Caco-2 (cell line): ENCODE results near the gene TMEM18. TPM values are rescaled to one million over a fixed set of nuclear protein-coding genes. Genes with fewer than 3 reads are reported as not detected.

ENCODE experiments used
- BruUV-seq: library from RNA; stranded (reverse); fragments of 400-500 nt; replicated peaks from 2 replicates; lab custom pipeline; 2021; lab: Mats Ljungman, UMichigan
- CTCF ChIA-PET: fragments of 300-600 bp; sonication (Branson Sonifier 250); formaldehyde crosslinking; loops from one replicate; lab custom pipeline; 2022; ENCODE audit warnings: antibody characterized with exemption; lab: Charles Lee
- POLR2A ChIA-PET: fragments of 300-600 bp; sonication (Branson Sonifier 250); formaldehyde crosslinking; loops from one replicate; lab custom pipeline; 2022; ENCODE audit warnings: antibody characterized with exemption; lab: Charles Lee
- DNase-seq, 2 experiments: peaks; one replicate each; pipeline versions ENCODE4 v3.0.0 to v3.0.0-alpha.2; 2020 to 2022
- H3K27me3 ChIP-seq: replicated peaks from 2 replicates; pipeline ENCODE4 v1.6.0; 2011; ENCODE audit warnings: low read length; ENCODE audit not compliant: control insufficient read depth, insufficient read depth
- H3K36me3 ChIP-seq: 2 replicates; pipeline ENCODE4 v1.5.1; 2011; ENCODE audit warnings: low read length; ENCODE audit not compliant: control insufficient read depth, insufficient read depth
- H3K4me1 ChIP-seq: fragments of 250-450 bp; sonication (Bioruptor Pico); 2 replicates; pipeline ENCODE4 v1.5.1; 2020; ENCODE audit warnings: mild to moderate bottlenecking
- H3K4me3 ChIP-seq: 2 replicates; pipeline ENCODE4 v1.5.1; 2011; ENCODE audit warnings: low read depth, mild to moderate bottlenecking, control low read depth, low read length
- H3K9me3 ChIP-seq: fragments of 250-450 bp; sonication (Bioruptor Pico); 2 replicates; pipeline ENCODE4 v1.5.1; 2020; ENCODE audit warnings: mild to moderate bottlenecking, moderate library complexity
- H3K27ac Mint-ChIP-seq: one replicate; pipeline ENCODE4 v1.8.0; 2022; ENCODE audit warnings: mixed read lengths; ENCODE audit not compliant: unreplicated experiment
- H3K27me3 Mint-ChIP-seq: one replicate; pipeline ENCODE4 v1.8.0; 2022; ENCODE audit warnings: mixed read lengths; ENCODE audit not compliant: insufficient read depth, unreplicated experiment
- H3K36me3 Mint-ChIP-seq: one replicate; pipeline ENCODE4 v1.8.0; 2022; ENCODE audit warnings: mild to moderate bottlenecking, mixed read lengths; ENCODE audit not compliant: insufficient read depth, unreplicated experiment
- H3K4me1 Mint-ChIP-seq: one replicate; pipeline ENCODE4 v1.8.0; 2022; ENCODE audit warnings: low read depth, mixed read lengths; ENCODE audit not compliant: unreplicated experiment
- H3K4me3 Mint-ChIP-seq: one replicate; pipeline ENCODE4 v1.8.0; 2022; ENCODE audit warnings: mild to moderate bottlenecking, moderate library complexity, mixed read lengths; ENCODE audit not compliant: unreplicated experiment
- H3K9me3 Mint-ChIP-seq: one replicate; pipeline ENCODE4 v1.8.0; 2022; ENCODE audit warnings: mixed read lengths; ENCODE audit not compliant: unreplicated experiment
- CTCF ChIP-seq, 2 experiments: fragments of 200-600 bp in 1 of 2; IDR thresholded peaks; 1 replicate in 1 of 2; 2 replicates in 1 of 2; pipeline versions ENCODE4 v1.5.1 to v1.8.0; 2011 to 2022; ENCODE audit warnings: antibody characterized with exemption in 1 of 2, control low read depth in 1 of 2, inconsistent platforms in 1 of 2, low read depth in 1 of 2, low read length in 1 of 2, mild to moderate bottlenecking in 1 of 2, moderate library complexity in 1 of 2; ENCODE audit not compliant: insufficient read depth in 1 of 2, severe bottlenecking in 1 of 2, unreplicated experiment in 1 of 2
- intact Hi-C: fragments of 100-400 bp; cut with micrococcal nuclease; formaldehyde crosslinking; loops from one replicate; pipeline ENCODE4 v1.10.0; 2022; ENCODE audit not compliant: unreplicated experiment
- total RNA-seq: library from RNA; stranded (reverse); gene quantifications from 2 replicates; pipeline ENCODE4 v1.2.3, GENCODE V29; 2022

Gene TMEM18
- total RNA-seq, 1 experiment from 2014 or later = 22.9 TPM

- no peaks in the 10 kb centered on the region for H3K4me1 Mint-ChIP-seq
- no peak overlapping the region for H3K4me3 ChIP-seq
- intact Hi-C loops = loop anchor here (1.0 kb wide), 4 partner anchors 109 to 466 kb away; no protein-coding TSS in a partner anchor
- no peaks in the 10 kb centered on the region for H3K36me3 ChIP-seq
- ChIA-PET POLR2A (no interaction called here), CTCF (no interaction called here)
- no peaks in the 10 kb centered on the region for H3K36me3 Mint-ChIP-seq
- no peak overlapping the region for H3K4me3 Mint-ChIP-seq
- peaks cover 8% of the 10 kb centered on the region; the same call in 1 of the 2 replicates for H3K4me1 ChIP-seq
- DNase-seq = no peak
- H3K27me3 ChIP-seq = no peaks in the 10 kb centered on the region
- H3K9me3 ChIP-seq = no peaks in the 10 kb centered on the region
- H3K27ac Mint-ChIP-seq = no peak overlapping the region
- no peak for TF ChIP-seq CTCF (IDR thresholded peaks at IDR 0.05; ENCODE audit: insufficient read depth in 1 of 2, low read depth in 1 of 2, low read length in 1 of 2, severe bottlenecking in 1 of 2, unreplicated experiment in 1 of 2)
- H3K27me3 Mint-ChIP-seq = peaks cover 6% of the 10 kb centered on the region
- BruUV-seq = no TSS peak
- no peaks in the 10 kb centered on the region for H3K9me3 Mint-ChIP-seq
Measured at GRCh38 chr2:637804-638203, 39.4 kb downstream of the TMEM18 start.

GRCh38 chr2:637406-637776, 39.8 kb downstream of the TMEM18 start:
- Mint-ChIP-seq H3K27ac (no peak overlapping the region), H3K4me1 (no peaks in the 10 kb centered on the region), H3K9me3 (no peaks in the 10 kb centered on the region), H3K36me3 (no peaks in the 10 kb centered on the region), H3K4me3 (no peak overlapping the region), H3K27me3 (peaks cover 6% of the 10 kb centered on the region)
- POLR2A ChIA-PET = no interaction called here
- CTCF ChIA-PET = interaction anchor here (1.1 kb wide), 1 partner anchor 391 kb away, joined by 3 read pairs; no protein-coding TSS in a partner anchor
- no peak for TF ChIP-seq CTCF (IDR thresholded peaks at IDR 0.05; ENCODE audit: insufficient read depth in 1 of 2, low read depth in 1 of 2, low read length in 1 of 2, severe bottlenecking in 1 of 2, unreplicated experiment in 1 of 2)
- H3K4me1 ChIP-seq = peaks cover 8% of the 10 kb centered on the region; the same call in 1 of the 2 replicates
- no peaks in the 10 kb centered on the region for H3K9me3 ChIP-seq
- no peak overlapping the region for H3K4me3 ChIP-seq
- H3K36me3 ChIP-seq = no peaks in the 10 kb centered on the region
- no peak for DNase-seq
- no TSS peak for BruUV-seq
- H3K27me3 ChIP-seq = no peaks in the 10 kb centered on the region
- intact Hi-C loops = loop anchor here (1.0 kb wide), 4 partner anchors 108 to 465 kb away; no protein-coding TSS in a partner anchor

GRCh38 chr2:636641-637405, 40.4 kb downstream of the TMEM18 start:
- DNase-seq = peak; percentile 67 to 71
- no TSS peak for BruUV-seq
- Mint-ChIP-seq H3K36me3 (no peaks in the 10 kb centered on the region), H3K4me1 (no peaks in the 10 kb centered on the region), H3K27ac (no peak overlapping the region), H3K9me3 (no peaks in the 10 kb centered on the region), H3K27me3 (peaks cover 6% of the 10 kb centered on the region), H3K4me3 (no peak overlapping the region)
- intact Hi-C loops = loop anchor here (1.0 kb wide), 4 partner anchors 108 to 465 kb away; no protein-coding TSS in a partner anchor
- Histone ChIP-seq H3K4me1 (peaks cover 8% of the 10 kb centered on the region; the same call in 1 of the 2 replicates), H3K4me3 (no peak overlapping the region), H3K36me3 (no peaks in the 10 kb centered on the region), H3K27me3 (no peaks in the 10 kb centered on the region), H3K9me3 (0 out of 2 replicates have a peak, but pooled peaks cover under 1% of the 10 kb centered on the region)
- ChIA-PET POLR2A (no interaction called here), CTCF (interaction anchor here (1.1 kb wide), 1 partner anchor 390 kb away, joined by 3 read pairs; no protein-coding TSS in a partner anchor)
- peak; percentile 77 to 80 for TF ChIP-seq CTCF (IDR thresholded peaks at IDR 0.05; ENCODE audit: insufficient read depth in 1 of 2, low read depth in 1 of 2, low read length in 1 of 2, severe bottlenecking in 1 of 2, unreplicated experiment in 1 of 2)
